ENCODE results near the gene MAP2K7.
"Not testable (repeated sequence)": the region's sequence is repeated elsewhere in the genome, so short reads cannot be mapped to it uniquely, and the experiment has no call there.

Gene MAP2K7

DNA sequence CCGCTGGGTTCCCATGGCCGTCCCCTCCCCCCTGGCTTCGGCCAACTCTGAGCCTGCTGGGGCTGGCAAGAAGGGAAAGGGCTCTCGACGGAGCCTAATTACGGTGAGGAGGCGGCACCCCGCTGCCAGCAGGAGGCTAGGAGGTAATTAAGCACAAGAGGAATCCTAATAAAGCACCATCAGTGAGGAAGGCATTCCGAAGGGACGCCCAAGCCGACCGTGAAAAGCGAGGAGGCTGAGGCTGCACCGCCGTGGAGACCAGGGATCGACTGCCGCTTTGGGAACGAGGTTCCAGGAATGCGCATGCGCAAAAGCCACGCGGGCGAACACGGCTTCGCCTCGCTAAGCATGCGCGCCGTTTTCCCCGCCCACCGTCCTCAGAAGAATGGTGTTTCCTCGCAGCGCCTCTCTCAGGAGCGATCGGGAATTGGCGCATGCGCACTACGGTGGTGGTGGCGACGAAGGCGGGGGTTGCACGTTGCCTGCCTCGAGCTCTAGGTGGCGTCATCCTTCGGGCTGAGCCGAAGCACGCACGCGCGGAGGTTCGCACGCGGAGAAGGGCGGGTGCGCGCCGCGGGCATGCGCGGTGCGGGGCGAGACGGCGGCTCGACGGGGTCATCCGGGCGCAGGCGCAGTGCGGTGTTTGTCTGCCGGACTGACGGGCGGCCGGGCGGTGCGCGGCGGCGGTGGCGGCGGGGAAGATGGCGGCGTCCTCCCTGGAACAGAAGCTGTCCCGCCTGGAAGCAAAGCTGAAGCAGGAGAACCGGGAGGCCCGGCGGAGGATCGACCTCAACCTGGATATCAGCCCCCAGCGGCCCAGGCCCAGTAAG is at the start of gene MAP2K7:
TSS of gene MAP2K7 (plus strand) at position 634 of the 830 bp plus-strand sequence. CDS start at position 702, 68 bp downstream.
- peak; percentile 96 for DNase-seq

GRCh38 chr19:7855426-7856108 is 48.1 kb upstream of the MAP2K7 start:
- DNase-seq, result no peak

DNA sequence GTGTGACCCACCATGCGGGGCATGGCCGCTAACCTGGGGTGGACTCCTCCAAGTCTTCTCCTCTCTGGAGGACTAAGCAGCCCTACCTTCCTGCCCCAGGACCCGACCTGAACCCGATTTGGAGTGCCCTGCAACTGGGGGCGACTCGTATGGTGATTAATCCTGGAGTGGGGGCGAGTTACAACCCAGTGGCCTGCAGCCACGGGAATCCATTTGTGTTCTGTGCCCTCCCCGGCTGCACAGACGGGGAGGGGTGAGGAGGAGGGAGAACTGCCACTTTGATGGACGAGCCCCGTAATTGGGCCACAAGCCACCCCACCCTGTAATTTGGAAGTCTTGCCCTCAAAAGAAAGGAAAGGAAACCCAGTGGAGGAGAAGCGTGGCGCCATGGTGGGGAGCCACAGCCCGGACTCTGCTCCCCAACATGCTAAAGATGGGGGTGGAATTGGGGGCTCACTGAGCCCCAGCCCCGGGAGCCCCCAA is 47.5 kb upstream of the MAP2K7 start:
- DNase-seq, result no peak

DNA sequence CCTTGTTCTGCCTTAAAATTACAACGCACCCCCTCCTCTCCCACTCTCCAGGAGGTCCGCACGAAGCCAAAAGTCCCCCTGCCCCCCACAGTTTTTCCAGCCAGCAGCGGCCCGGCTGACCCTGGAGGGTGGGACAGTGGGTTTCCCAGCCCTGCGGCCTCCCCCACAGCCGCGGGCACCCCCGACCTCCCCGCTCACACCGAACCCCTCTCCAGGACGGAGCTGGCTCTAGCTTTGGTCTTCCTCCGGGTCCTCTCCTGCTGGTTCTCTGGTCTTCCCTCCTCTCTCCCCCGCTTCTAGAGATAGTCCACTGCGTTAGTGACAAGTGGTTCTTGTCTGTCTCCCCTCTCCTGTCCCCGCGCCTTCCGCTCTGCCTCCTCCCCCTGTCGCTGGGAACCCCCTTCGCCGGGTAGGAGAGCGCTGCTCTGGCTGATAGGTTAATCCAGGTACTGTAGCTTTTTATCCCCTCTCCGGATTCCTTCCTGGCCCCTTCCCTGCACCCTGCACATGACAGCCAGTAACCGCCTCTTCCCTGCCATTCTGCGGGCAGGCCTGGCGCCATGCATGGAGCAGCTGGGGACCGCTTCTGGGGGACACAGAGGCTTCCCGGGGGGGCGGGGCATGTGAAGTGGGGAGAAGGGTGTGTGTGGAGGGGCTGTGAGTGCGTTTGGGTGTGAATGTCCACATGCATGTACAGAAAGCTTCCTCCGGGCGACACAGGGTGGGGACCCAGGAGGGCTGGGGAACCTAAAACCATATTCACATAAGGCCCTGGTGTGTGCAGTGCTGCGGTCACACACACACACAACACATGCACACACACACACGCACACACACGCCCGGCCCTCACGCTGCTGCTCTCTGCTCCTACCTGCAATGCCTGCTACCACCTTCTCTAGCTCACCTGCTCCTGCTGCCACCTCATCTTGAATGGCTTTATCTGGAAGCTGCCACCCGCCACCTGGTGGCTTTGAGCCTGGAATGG is 46.7 kb upstream of the MAP2K7 start:
- no peak for DNase-seq

DNA sequence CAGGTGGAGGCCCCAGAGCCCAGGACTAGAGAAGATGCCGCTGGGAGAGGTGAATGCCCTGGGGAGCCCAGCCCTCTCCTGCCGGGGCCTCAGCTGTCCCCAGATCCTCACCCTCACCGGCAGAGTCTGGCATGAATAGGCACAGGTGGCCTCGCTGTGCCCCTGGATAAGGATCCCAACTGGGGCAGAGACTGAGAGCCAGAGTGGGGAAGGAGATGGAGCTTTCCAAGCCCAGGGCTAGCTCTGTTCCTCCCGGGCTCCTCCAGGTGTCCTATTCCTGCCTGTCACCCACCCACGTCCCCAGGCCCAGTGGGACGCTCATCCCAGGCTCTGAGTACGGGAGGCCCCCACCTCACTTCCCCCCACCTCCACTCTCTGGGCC is 46.0 kb upstream of the MAP2K7 start:
- no peak for DNase-seq

- DNase-seq, result no peak
These were observed 45.4 kb upstream of the MAP2K7 start for GRCh38 chr19:7858109-7858770.

DNA sequence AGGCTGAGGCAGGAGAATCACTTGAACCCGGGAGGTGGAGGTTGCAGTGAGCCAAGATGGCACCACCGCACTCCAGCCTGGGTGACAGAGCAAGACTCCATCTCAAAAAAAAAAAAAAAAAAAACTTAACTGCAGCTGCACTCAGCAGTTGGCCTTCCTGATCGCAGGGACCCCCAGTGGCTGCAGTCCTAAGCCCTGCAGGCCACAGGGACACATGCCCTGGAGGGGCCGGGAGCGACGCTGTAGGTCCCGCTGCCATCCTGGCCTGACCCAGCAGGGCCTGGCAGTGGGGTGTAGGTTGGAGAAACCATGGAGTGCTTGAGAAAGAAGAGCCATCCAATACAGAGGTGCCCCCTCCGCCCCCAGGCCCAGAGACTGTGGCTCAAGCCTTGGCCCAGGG is 44.6 kb upstream of the MAP2K7 start:
- DNase-seq, result not testable (repeated sequence)

DNA sequence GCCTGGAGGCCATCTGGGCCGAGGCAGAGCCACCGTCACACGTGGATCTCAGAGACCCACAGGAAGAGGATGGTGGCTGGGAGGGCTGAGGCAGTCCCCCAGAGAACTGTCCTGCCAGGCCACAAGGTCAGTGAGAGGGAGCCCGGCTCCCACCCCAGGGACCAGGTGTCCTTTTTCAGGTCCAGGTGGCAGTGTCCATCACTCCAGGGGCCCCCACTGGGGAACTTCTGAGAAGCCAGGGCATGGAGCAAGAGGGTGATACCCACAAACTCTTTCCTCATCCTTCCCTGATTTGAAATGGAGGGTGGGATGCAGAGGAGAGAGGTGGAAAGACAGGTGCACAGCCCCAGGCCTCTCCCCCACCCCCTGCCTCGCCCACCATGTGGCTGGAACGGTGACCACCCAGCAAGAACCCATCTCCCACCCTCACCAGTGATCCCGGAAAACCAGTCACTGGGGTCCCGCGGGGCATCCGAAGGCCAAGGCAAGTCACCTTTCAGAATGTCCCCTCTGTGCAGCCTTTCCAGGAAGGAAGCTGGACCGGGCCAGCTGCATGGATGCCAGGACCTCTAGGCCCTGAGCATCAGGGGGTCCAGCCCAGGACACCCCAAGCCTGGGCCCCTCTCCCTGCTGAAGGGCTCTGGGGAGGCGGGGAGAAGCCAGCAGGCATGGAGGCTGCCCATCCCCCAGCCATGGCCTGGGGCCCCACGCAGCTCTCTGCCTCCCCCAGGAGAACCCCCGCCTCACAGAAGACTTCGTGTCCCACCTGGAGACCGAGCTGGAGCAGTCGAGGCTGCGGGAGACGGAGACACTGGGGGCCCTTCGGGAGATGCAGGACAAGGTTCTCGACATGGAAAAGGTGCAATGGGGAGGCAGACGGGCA is 43.6 kb upstream of the MAP2K7 start:
- no peak for DNase-seq

GRCh38 chr19:7860714-7861618 is 42.7 kb upstream of the MAP2K7 start:
- DNase-seq, result no peak

GRCh38 chr19:7861619-7862412 is 41.9 kb upstream of the MAP2K7 start:
- no peak for DNase-seq

DNA sequence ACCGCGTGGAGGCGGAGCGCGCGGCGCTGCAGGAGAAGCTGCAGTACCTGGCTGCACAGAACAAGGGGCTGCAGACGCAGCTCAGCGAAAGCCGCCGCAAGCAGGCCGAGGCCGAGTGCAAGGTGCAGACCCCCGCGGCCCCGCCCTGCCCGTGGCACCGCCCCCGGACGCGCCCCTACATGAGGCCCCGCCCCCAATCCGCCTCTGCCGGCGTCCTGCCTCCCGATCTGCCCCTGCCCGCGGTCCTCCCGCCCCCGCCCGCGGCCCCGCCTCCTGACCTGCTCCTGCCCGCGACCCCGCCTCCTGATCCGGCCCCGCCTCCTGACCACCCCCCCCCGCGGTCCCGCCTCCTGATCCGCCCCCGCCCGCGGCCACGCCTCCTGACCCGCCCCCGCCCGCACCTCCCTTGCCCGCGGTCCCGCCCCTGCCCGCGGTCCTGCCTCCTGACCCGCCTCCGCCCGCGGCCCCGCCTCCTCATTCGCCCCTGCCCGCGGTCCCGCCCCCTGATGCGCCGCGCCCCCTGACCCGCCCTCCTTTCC is 41.2 kb upstream of the MAP2K7 start:
- DNase-seq, result no peak

DNA sequence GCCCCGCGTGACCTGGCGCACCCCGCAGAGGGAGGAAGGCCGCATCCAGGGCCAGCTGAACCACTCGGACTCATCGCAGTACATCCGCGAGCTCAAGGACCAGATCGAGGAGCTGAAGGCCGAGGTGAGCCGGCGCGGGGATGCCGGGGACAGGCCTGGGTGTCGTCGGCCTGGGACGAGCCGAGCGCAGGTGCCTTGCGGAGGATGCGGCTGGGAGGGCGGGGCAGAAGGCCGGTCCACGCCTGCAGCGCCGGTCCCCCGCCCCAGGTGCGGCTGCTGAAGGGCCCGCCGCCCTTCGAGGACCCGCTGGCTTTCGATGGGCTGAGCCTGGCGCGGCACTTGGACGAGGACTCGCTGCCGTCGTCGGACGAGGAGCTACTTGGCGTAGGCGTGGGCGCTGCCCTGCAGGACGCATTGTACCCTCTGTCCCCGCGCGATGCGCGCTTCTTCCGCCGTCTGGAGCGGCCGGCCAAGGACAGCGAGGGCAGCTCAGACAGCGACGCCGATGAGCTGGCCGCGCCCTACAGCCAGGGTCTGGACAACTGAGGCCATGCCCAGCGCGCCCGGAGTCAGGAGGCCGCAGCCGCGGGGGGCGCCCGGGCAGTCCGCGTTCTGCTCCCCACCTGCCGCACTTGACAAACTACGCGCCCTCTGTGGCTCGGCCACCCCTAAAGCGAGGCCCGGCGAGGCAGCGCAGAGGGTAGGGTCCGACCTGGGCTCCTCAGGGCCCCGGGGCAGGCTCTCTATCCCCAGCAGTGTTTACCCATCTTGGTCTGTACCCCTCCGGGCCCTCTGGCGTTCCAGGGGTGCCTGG is 40.3 kb upstream of the MAP2K7 start:
- DNase-seq, result no peak

DNA sequence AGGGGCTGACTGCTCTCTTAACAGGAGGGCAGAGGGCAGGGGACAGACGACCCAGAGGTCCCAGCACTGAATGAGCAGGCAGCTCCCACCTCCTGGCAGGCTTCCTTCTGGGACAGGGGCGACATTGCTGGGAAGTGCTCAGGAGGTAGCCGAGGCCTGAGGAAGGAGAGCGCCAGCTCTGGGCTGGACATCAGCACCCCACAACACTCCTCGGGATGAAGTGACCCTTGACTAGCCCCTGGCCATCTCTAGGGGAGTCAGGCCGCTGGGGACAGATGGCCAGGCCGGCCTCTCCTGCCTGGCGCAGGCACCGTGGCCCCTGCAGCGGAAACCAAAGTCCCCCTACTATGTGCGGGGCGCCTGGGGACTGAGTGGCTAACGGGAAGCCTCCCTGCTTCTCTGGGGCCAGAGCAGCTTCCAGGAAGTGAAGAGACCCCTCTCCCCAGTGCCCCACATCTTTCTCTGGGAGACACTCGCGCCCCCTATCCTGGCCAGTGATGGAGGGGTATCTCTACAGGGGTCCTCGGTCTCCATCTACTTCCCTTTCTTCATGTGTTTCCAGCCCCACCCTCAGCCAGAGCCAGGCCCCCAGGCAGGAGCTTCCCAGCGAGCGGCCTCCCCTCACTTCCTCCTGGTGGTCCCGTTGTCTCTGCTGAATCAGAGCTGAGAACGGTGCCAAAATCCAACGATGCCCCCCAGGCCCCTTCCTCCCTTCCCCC is 39.5 kb upstream of the MAP2K7 start:
- no peak for DNase-seq

DNA sequence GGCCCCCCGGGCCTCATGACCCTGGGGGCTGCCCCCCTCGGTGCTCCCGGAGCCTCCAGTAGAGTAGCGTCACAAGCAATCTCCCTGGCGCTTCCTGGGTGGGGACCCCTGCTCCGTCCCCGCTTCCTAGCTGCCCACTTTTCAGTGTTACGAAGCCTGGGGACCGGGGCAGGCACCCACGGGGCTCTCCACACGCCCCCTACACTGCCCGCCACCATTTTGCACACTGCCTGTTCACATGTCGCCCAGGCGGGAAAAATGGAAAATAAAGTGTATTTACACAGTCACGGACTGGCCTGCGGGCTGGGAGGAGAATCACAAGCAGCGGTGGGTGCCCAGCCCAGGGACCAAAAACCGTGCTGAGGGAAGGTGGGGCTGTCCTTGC is 39.0 kb upstream of the MAP2K7 start:
- no peak for DNase-seq

DNA sequence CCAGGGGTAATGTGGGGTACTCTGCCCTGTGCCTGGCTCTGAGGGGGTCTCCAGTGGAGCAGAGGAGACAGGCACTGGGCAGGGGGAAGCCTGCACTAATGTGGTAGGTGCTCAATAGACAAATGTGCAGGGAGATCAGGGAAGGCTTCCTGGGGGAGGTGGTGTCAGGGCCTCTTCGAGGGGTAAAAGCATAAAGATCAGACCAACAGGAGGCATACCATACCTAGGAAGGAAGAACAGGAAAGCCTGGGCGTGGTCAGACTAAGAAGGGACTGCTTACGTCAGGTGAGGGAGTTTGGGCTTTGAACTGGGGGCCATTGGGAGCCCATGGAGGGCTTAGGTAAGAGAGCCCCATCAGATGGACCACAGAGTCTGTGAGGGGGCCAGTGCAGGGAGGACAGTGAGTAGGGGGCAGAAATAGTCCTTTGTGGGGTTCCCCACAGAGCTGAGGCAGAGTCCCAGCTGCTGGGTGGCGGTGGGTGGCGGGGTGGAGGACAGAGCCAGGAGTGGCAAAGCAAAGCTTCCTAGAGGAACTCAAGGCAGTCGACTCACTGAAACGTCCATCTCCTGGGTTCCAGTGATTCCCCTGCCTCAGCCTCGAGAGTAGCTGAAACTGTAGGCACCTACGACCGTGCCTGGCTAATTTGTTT is 38.3 kb upstream of the MAP2K7 start:
- DNase-seq, result no peak

DNA sequence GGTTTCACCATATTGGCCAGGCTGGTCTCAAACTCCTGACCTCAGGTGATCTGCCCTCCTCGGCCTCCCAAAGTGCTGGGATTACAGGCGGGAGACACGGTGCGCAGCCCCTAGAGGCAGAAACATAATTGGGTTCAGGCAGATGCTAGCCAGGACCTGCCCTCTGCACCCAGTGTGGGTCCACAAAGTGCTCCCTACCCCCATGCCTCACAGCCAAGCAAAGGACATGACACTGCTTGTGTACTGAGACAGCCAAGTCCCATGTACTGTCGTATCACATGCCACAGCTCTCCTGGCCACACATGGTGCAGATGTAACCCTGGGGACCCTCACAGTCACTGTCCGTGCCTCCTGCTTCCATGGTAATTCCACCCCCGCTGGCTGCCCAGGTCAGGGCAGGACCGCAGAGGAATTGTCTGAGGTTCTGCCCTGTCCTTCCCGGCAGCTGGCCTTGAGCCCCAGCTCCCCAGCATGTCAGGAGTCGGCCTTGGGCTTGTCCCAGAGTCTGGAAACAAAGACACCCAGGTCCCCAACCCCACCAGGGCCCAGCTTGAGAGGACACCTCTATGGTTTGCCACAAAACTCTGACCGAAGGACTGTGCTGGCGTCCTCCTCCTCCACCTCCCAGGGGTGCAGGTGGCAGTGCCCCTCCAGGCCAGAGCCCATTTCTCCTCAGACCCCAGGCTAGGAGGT is 37.1 kb upstream of the MAP2K7 start:
- DNase-seq, result no peak

All from cortex of kidney (tissue), 1 donor.